ENCODE measurements around the gene WDFY2. TPM values are rescaled to one million over a fixed set of nuclear protein-coding genes. Genes with fewer than 3 reads are reported as not detected.

The WDFY2 gene
- total RNA-seq, 1 donor from 2014 or later = 4.5 TPM

DNA sequence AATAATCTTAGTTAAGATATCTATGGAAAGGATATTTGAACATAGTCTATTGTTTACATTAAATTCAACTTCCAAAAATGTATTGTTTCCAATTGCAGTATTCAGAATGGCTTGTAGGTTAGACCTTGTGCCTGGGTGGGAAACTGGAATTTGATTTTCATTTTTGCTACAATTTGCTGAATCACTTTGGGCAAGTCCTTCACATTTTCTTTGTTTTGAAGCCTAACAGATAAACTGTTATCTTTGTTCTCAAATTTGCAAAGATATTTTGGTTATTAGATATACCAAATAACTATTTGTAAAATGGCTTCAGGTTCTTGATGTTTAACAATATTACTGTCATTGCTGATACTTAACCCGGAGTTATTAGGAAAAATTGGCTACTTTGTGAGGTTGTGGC is 82.6 kb downstream of the WDFY2 start:
- H3K4me1 ChIP-seq = peaks cover 22% of the 10 kb centered on the region
- H3K9me3 ChIP-seq (replicated peaks) = peaks cover 7% of the 10 kb centered on the region
- DNase-seq = no peak
- no peaks in the 10 kb centered on the region for H3K27me3 ChIP-seq (ENCODE audit: low read depth)
- TF ChIP-seq, protein P1, sequence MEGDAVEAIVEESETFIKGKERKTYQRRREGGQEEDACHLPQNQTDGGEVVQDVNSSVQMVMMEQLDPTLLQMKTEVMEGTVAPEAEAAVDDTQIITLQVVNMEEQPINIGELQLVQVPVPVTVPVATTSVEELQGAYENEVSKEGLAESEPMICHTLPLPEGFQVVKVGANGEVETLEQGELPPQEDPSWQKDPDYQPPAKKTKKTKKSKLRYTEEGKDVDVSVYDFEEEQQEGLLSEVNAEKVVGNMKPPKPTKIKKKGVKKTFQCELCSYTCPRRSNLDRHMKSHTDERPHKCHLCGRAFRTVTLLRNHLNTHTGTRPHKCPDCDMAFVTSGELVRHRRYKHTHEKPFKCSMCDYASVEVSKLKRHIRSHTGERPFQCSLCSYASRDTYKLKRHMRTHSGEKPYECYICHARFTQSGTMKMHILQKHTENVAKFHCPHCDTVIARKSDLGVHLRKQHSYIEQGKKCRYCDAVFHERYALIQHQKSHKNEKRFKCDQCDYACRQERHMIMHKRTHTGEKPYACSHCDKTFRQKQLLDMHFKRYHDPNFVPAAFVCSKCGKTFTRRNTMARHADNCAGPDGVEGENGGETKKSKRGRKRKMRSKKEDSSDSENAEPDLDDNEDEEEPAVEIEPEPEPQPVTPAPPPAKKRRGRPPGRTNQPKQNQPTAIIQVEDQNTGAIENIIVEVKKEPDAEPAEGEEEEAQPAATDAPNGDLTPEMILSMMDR (IDR thresholded peaks at IDR 0.05; ENCODE audit: borderline replicate concordance) = no peak
- no peaks in the 10 kb centered on the region for H3K36me3 ChIP-seq
- no peak overlapping the region for H3K27ac ChIP-seq (replicated peaks)
- H3K4me3 ChIP-seq = no peak overlapping the region
- intact Hi-C loops (cut with micrococcal nuclease) = no loop called here

DNA sequence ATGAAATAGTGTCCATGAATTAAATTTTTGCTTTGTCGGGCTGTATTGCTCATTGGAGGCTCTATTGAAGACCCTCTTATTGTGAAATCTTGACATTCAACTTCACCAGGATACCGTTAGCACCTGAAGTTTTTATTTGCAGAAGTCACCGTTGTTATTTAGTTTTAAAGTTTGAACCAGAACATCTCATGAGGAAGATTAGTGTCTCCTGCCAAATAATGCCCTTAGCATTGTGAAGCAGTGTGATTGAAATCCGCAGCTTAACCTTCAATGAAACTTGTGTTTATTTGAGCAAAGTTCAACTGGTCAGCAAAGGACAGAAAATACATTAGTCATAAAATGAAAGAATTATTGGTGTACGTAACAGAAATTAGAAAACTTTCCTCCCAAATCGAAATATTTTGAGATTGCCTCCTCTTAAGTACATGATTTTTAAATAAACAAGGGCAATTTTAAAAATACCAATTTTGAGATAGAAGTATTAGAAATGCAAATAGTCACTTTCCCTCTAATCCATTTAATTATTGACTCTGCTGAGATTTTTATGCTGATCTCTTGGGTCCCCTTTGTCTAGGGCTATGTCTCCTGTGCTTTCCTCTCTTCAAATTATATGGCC is 84.4 kb downstream of the WDFY2 start:
- Histone ChIP-seq H3K4me1 (peaks cover 33% of the 10 kb centered on the region), H3K4me3 (no peak overlapping the region), H3K36me3 (no peaks in the 10 kb centered on the region), H3K27ac (replicated peaks) (no peak overlapping the region), H3K9me3 (replicated peaks) (peaks cover 8% of the 10 kb centered on the region), H3K27me3 (ENCODE audit: low read depth) (no peaks in the 10 kb centered on the region)
- DNase-seq = no peak
- intact Hi-C loops (cut with micrococcal nuclease) = no loop called here
- TF ChIP-seq, protein P1 (IDR thresholded peaks at IDR 0.05; ENCODE audit: borderline replicate concordance) = no peak

DNA sequence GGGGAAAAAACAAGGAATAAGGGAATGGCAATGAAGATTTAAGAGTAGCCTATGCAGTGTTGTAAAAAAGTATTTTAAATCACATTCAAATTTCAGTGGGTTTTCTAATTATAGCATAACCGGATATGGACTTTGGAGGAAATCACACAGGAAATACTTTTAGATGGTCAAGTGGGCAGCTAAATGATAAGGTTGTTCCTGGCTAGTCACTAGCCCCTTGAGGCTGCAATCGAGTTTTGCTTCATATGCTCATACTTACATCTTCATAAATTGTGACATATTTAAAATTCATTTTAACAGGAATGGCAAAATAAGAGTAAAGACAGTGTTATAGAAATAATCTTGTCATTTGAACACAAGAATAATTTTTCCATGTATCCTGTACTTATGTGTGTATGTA is 88.9 kb downstream of the WDFY2 start:
- H3K4me3 ChIP-seq = no peak overlapping the region
- peaks cover 29% of the 10 kb centered on the region for H3K4me1 ChIP-seq
- DNase-seq = no peak
- TF ChIP-seq, protein P1 (IDR thresholded peaks at IDR 0.05; ENCODE audit: borderline replicate concordance) = no peak
- intact Hi-C loops (cut with micrococcal nuclease) = no loop called here
- H3K27me3 ChIP-seq (ENCODE audit: low read depth) = no peaks in the 10 kb centered on the region
- no peaks in the 10 kb centered on the region for H3K36me3 ChIP-seq
- peaks cover 8% of the 10 kb centered on the region for H3K9me3 ChIP-seq (replicated peaks)
- H3K27ac ChIP-seq (replicated peaks) = no peak overlapping the region

DNA sequence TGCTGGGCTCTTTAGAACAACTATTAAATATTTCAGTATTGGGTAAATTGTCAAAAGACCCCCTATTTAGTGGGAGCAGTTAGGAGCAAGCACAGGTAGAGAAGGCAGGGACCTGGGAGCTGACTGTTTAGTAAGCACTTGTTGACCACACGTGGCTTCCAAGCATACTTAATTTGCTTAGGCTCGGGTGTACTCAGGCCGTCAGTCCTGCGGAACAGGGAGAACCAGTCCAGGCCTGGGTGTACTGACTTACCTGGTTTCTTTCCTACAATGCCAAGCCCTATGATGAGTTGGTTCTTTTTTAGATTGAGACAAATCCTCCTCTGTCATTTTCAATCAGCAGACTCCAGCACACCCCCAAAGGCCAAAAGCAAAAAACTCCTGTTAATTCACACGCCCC is 90.0 kb downstream of the WDFY2 start:
- TF ChIP-seq, protein P1 (IDR thresholded peaks at IDR 0.05; ENCODE audit: borderline replicate concordance) = no peak
- intact Hi-C loops (cut with micrococcal nuclease) = no loop called here
- Histone ChIP-seq H3K36me3 (no peaks in the 10 kb centered on the region), H3K27me3 (ENCODE audit: low read depth) (no peaks in the 10 kb centered on the region), H3K4me1 (peaks cover 29% of the 10 kb centered on the region), H3K9me3 (replicated peaks) (peaks cover 8% of the 10 kb centered on the region), H3K27ac (replicated peaks) (no peak overlapping the region), H3K4me3 (no peak overlapping the region)
- no peak for DNase-seq

- Histone ChIP-seq H3K27me3 (ENCODE audit: low read depth) (no peaks in the 10 kb centered on the region), H3K36me3 (no peaks in the 10 kb centered on the region), H3K4me3 (no peak overlapping the region), H3K27ac (replicated peaks) (no peak overlapping the region), H3K4me1 (peaks cover 22% of the 10 kb centered on the region), H3K9me3 (replicated peaks) (peaks cover 8% of the 10 kb centered on the region)
- DNase-seq = no peak
- TF ChIP-seq, protein P1 (IDR thresholded peaks at IDR 0.05; ENCODE audit: borderline replicate concordance) = no peak
- intact Hi-C loops (cut with micrococcal nuclease) = no loop called here
Measured at GRCh38 chr13:51675385-51675784, 91.1 kb downstream of the WDFY2 start.

Measured in left ventricle myocardium inferior (tissue), 1 donor.